Astrocyte (in vitro differentiated cells and primary cell): ENCODE measurements around the gene KCNMA1. TPM values are rescaled to one million over a fixed set of nuclear protein-coding genes. Genes with fewer than 3 reads are reported as not detected.
"Not testable (repeated sequence)": the region's sequence is repeated elsewhere in the genome, so short reads cannot be mapped to it uniquely, and the experiment has no call there.

Experiments
- DNase-seq: peaks from one replicate; pipeline ENCODE4 v3.0.0-alpha.2; 2010; ENCODE audit warnings: low read depth
- FAIRE-seq: peaks from 2 replicates; lab custom pipeline; 2011; peaks lifted over from hg19 to GRCh38; lab: Jason Lieb, UNC
- H2AFZ ChIP-seq: 2 replicates; pipeline ENCODE4 v1.6.0; 2012; ENCODE audit warnings: low read depth, low read length, inconsistent platforms
- H3K27ac ChIP-seq: 2 replicates; pipeline ENCODE4 v1.5.1; 2011; ENCODE audit warnings: low read depth, low read length, inconsistent platforms
- H3K27me3 ChIP-seq: 2 replicates; pipeline ENCODE4 v1.6.0; 2011; ENCODE audit warnings: low read length, inconsistent platforms; ENCODE audit not compliant: insufficient read depth
- H3K36me3 ChIP-seq: 2 replicates; pipeline ENCODE4 v1.5.1; 2011; ENCODE audit warnings: low read length, inconsistent platforms; ENCODE audit not compliant: insufficient read depth
- H3K4me1 ChIP-seq: 2 replicates; pipeline ENCODE4 v1.5.1; 2011; ENCODE audit warnings: low read length, inconsistent platforms; ENCODE audit not compliant: insufficient read depth
- H3K4me2 ChIP-seq: 2 replicates; pipeline ENCODE4 v1.6.0; 2012; ENCODE audit warnings: low read length, inconsistent platforms
- H3K4me3 ChIP-seq: 2 replicates; pipeline ENCODE4 v1.5.1; 2011; ENCODE audit warnings: low read depth, mild to moderate bottlenecking, low read length, inconsistent platforms; ENCODE audit not compliant: insufficient read depth
- H3K79me2 ChIP-seq: 2 replicates; pipeline ENCODE4 v1.6.0; 2012; ENCODE audit warnings: mild to moderate bottlenecking, low read length, inconsistent platforms; ENCODE audit not compliant: insufficient read depth
- H3K9ac ChIP-seq: 2 replicates; pipeline ENCODE4 v1.6.0; 2012; ENCODE audit warnings: mild to moderate bottlenecking, low read length, inconsistent platforms
- H3K9me3 ChIP-seq: 2 replicates; pipeline ENCODE4 v1.5.1; 2012; ENCODE audit warnings: low read depth, mild to moderate bottlenecking, low read length, inconsistent platforms; ENCODE audit not compliant: insufficient read depth
- H4K20me1 ChIP-seq: 2 replicates; pipeline ENCODE4 v1.6.0; 2012; ENCODE audit warnings: low read length, inconsistent platforms; ENCODE audit not compliant: insufficient read depth
- H3K27ac Mint-ChIP-seq: one replicate; pipeline ENCODE4 v1.8.0; 2021; ENCODE audit warnings: mild to moderate bottlenecking, mixed read lengths; ENCODE audit not compliant: unreplicated experiment
- H3K27me3 Mint-ChIP-seq: one replicate; pipeline ENCODE4 v1.8.0; 2021; ENCODE audit warnings: low read depth, mixed read lengths; ENCODE audit not compliant: unreplicated experiment
- H3K36me3 Mint-ChIP-seq: one replicate; pipeline ENCODE4 v1.8.0; 2021; ENCODE audit warnings: low read depth, mixed read lengths; ENCODE audit not compliant: unreplicated experiment
- H3K4me1 Mint-ChIP-seq: one replicate; pipeline ENCODE4 v1.8.0; 2021; ENCODE audit warnings: low read depth, mixed read lengths; ENCODE audit not compliant: unreplicated experiment
- H3K4me3 Mint-ChIP-seq: one replicate; pipeline ENCODE4 v1.8.0; 2021; ENCODE audit warnings: mild to moderate bottlenecking, moderate library complexity, mixed read lengths; ENCODE audit not compliant: unreplicated experiment
- H3K9me3 Mint-ChIP-seq: one replicate; pipeline ENCODE4 v1.8.0; 2021; ENCODE audit warnings: mild to moderate bottlenecking, mixed read lengths; ENCODE audit not compliant: unreplicated experiment
- EZH2 ChIP-seq: IDR thresholded peaks from 2 replicates; pipeline ENCODE4 v1.6.1; 2012; ENCODE audit warnings: mild to moderate bottlenecking, low read length, inconsistent platforms; ENCODE audit not compliant: insufficient read depth
- total RNA-seq: library from RNA; stranded (reverse); gene quantifications from 2 replicates; pipeline ENCODE4 v1.2.1, GENCODE V29; 2021
- TF ChIP-seq, protein P1 (sequence below): IDR thresholded peaks from 2 replicates; pipeline ENCODE4 v1.5.1; 2011; ENCODE audit warnings: low read depth, mild to moderate bottlenecking, inconsistent platforms, low read length, moderate library complexity; ENCODE audit not compliant: insufficient read depth

The KCNMA1 gene
- total RNA-seq, 1 donor from 2014 or later: 45.8 TPM

DNA sequence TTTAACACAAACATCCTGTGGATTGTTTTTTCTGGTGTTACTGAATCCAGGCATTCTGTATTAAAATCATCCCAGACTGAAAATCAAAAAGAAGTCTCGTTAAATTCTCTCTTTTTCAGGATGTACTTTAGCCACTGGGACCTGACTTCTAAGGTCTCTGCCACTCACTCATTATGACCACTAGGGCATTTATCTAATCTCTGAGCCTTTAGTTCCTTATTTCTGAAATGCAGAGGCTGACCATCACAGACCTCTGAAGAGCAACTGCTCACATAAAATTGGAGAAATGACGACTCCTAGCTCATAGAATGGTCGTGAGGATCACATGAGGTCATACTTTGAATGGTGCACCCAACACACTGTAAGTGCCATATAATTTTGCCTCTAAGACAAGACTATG, 63.2 kb downstream of the KCNMA1 start:
- FAIRE-seq (no peak), DNase-seq (no peak)
- Histone ChIP-seq H2AFZ (no peak overlapping the region), H3K27me3 (no peaks in the 10 kb centered on the region), H3K27ac (no peak overlapping the region), H3K9me3 (no peaks in the 10 kb centered on the region), H3K4me3 (no peak overlapping the region), H3K36me3 (no peaks in the 10 kb centered on the region), H3K4me2 (no peak overlapping the region), H4K20me1 (no peaks in the 10 kb centered on the region), H3K79me2 (peaks cover 18% of the 10 kb centered on the region), H3K4me1 (peaks cover 11% of the 10 kb centered on the region), H3K9ac (no peak overlapping the region)
- peaks cover 4% of the 10 kb centered on the region for H3K36me3 Mint-ChIP-seq
- no peak overlapping the region for H3K4me3 Mint-ChIP-seq
- peaks cover 8% of the 10 kb centered on the region for H3K4me1 Mint-ChIP-seq
- H3K27me3 Mint-ChIP-seq: no peaks in the 10 kb centered on the region
- H3K27ac Mint-ChIP-seq: no peak overlapping the region
- TF ChIP-seq EZH2: no peak
- TF ChIP-seq, protein P1, sequence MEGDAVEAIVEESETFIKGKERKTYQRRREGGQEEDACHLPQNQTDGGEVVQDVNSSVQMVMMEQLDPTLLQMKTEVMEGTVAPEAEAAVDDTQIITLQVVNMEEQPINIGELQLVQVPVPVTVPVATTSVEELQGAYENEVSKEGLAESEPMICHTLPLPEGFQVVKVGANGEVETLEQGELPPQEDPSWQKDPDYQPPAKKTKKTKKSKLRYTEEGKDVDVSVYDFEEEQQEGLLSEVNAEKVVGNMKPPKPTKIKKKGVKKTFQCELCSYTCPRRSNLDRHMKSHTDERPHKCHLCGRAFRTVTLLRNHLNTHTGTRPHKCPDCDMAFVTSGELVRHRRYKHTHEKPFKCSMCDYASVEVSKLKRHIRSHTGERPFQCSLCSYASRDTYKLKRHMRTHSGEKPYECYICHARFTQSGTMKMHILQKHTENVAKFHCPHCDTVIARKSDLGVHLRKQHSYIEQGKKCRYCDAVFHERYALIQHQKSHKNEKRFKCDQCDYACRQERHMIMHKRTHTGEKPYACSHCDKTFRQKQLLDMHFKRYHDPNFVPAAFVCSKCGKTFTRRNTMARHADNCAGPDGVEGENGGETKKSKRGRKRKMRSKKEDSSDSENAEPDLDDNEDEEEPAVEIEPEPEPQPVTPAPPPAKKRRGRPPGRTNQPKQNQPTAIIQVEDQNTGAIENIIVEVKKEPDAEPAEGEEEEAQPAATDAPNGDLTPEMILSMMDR: no peak
- no peaks in the 10 kb centered on the region for H3K9me3 Mint-ChIP-seq

DNA sequence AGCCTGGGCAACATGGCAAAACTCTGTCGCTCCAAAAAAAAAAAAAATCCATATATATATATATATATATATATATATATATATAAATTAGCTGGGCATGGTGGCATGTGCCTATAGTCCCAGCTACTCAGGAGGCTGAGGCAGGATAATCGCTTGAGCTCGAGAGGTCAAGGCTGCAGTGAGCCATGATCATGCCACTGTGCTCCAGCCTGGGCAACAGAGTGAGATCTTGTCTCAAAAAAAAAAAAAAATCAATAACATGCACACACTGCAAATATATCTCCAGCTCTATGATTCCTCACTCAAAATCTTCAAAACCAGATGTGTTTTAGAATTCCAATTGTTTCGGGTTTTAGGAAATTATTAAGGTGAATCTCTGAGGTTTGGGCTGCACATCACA, 65.1 kb downstream of the KCNMA1 start:
- H3K27me3 ChIP-seq, H3K9me3 ChIP-seq, H3K27ac Mint-ChIP-seq, H3K4me3 Mint-ChIP-seq, H3K4me2 ChIP-seq, H3K9me3 Mint-ChIP-seq, H4K20me1 ChIP-seq, H3K27me3 Mint-ChIP-seq, H3K4me1 ChIP-seq, H3K27ac ChIP-seq, H2AFZ ChIP-seq, DNase-seq, H3K36me3 ChIP-seq, H3K4me3 ChIP-seq, H3K36me3 Mint-ChIP-seq, H3K4me1 Mint-ChIP-seq, FAIRE-seq, H3K9ac ChIP-seq: not testable (repeated sequence)
- H3K79me2 ChIP-seq: peaks cover 18% of the 10 kb centered on the region

DNA sequence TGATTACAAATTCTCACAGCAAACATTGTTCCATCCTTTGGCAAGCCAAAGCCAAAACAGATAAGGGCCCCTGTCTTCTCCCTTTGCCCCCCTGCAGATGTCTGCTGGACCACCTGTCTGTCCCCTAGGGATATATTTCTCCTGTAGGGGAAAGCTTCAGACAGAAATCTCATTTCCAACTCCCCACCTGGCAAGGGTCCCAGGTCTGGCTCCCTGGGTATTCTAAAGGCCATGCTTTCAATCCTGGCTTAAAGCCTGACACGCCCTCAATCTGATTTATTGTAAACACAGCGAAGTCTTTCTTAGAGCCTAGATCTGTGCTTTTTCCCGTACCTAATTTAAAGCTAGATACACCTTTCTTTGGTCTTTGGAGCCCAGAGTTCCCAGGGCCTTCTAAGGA, 66.1 kb downstream of the KCNMA1 start:
- peaks cover 22% of the 10 kb centered on the region for H3K79me2 ChIP-seq
- TF ChIP-seq EZH2: no peak
- TF ChIP-seq, protein P1: no peak
- DNase-seq: no peak
- H3K27ac ChIP-seq: no peak overlapping the region
- H3K4me2 ChIP-seq: no peak overlapping the region
- Mint-ChIP-seq H3K4me3 (no peak overlapping the region), H3K9me3 (no peaks in the 10 kb centered on the region), H3K27me3 (no peaks in the 10 kb centered on the region), H3K4me1 (peaks cover 6% of the 10 kb centered on the region), H3K27ac (no peak overlapping the region), H3K36me3 (peaks cover 6% of the 10 kb centered on the region)
- H3K27me3 ChIP-seq: no peaks in the 10 kb centered on the region
- no peaks in the 10 kb centered on the region for H3K9me3 ChIP-seq
- H3K4me3 ChIP-seq: no peak overlapping the region
- no peak for FAIRE-seq
- no peak overlapping the region for H2AFZ ChIP-seq
- no peaks in the 10 kb centered on the region for H3K4me1 ChIP-seq
- no peak overlapping the region for H3K9ac ChIP-seq
- peaks cover 4% of the 10 kb centered on the region for H4K20me1 ChIP-seq
- H3K36me3 ChIP-seq: no peaks in the 10 kb centered on the region
